Mesothelial cell of epicardium (in vitro differentiated cells): ENCODE data around the gene RASSF6. TPM values are rescaled to one million over a fixed set of nuclear protein-coding genes. Genes with fewer than 3 reads are reported as not detected.

Experiments
- DNase-seq, 2 experiments: peaks; one replicate each; pipeline ENCODE4 v3.0.0; 2021; ENCODE audit warnings: low spot score in 2 of 2; ENCODE audit not compliant: unreplicated experiment in 2 of 2
- H3K27ac Mint-ChIP-seq: 2 replicates; pipeline ENCODE4 v1.8.0; 2021; ENCODE audit warnings: mixed read lengths
- H3K27me3 Mint-ChIP-seq: 2 replicates; pipeline ENCODE4 v1.8.0; 2021; ENCODE audit warnings: low read depth, mixed read lengths
- H3K36me3 Mint-ChIP-seq: 2 replicates; pipeline ENCODE4 v1.8.0; 2021; ENCODE audit warnings: mixed read lengths
- H3K4me1 Mint-ChIP-seq: 2 replicates; pipeline ENCODE4 v1.8.0; 2021; ENCODE audit warnings: mixed read lengths
- H3K4me3 Mint-ChIP-seq: 2 replicates; pipeline ENCODE4 v1.8.0; 2021; ENCODE audit warnings: mild to moderate bottlenecking, moderate library complexity, mixed read lengths
- H3K9me3 Mint-ChIP-seq: 2 replicates; pipeline ENCODE4 v1.8.0; 2021; ENCODE audit warnings: mixed read lengths
- total RNA-seq: library from RNA; stranded (reverse); gene quantifications from 3 replicates; pipeline ENCODE4 v1.2.1, GENCODE V29; 2021
- TF ChIP-seq, protein P1 (sequence below): fragments of 200-600 bp; sonication (generic); IDR thresholded peaks from one replicate; pipeline ENCODE4 v1.5.0; 2021; ENCODE audit warnings: antibody characterized with exemption; ENCODE audit not compliant: unreplicated experiment

The RASSF6 gene
- total RNA-seq, 1 donor from 2014 or later, result 1.8 TPM

DNA sequence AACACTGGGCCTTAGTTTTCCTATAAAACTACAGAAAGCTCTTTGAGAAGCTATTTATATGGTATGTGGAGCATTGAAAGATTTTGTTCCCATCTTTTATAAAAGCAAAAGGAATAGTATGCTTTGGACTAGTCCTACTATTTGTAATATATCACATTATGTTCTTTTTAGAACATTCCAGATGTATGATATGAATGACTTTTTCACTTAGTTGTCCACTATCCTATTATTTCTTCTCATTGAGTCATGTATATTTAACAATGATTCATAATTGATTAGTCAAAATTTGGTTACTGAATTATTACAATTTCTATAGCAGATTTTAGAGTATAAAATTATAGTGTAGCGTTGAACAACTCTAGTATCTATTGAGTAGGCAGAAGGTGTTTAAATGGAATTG, 34.2 kb downstream of the RASSF6 start:
- Mint-ChIP-seq H3K4me3 (no peak overlapping the region), H3K27ac (no peak overlapping the region), H3K36me3 (no peaks in the 10 kb centered on the region), H3K27me3 (no peaks in the 10 kb centered on the region), H3K9me3 (no peaks in the 10 kb centered on the region), H3K4me1 (peaks cover 13% of the 10 kb centered on the region)
- DNase-seq, result no peak
- TF ChIP-seq, protein P1, sequence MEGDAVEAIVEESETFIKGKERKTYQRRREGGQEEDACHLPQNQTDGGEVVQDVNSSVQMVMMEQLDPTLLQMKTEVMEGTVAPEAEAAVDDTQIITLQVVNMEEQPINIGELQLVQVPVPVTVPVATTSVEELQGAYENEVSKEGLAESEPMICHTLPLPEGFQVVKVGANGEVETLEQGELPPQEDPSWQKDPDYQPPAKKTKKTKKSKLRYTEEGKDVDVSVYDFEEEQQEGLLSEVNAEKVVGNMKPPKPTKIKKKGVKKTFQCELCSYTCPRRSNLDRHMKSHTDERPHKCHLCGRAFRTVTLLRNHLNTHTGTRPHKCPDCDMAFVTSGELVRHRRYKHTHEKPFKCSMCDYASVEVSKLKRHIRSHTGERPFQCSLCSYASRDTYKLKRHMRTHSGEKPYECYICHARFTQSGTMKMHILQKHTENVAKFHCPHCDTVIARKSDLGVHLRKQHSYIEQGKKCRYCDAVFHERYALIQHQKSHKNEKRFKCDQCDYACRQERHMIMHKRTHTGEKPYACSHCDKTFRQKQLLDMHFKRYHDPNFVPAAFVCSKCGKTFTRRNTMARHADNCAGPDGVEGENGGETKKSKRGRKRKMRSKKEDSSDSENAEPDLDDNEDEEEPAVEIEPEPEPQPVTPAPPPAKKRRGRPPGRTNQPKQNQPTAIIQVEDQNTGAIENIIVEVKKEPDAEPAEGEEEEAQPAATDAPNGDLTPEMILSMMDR, result no peak

DNA sequence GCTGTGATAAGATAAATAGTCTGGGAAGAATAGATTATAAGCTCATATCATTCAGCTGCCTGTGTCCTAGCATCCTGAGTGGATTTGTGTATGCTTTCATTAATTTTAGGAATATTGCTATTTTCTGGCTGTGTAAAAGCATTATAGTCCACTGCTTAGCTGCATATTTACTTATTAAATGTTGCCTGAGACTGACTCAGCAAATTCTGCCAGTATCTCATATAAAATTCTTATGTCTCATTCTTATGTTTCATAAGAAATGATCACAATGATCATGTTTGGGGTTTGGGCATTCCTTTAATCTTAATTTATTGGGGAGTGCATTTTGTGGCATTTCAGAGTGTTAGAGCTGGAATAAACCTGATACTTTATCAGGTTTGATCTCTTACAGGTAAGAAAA, 34.9 kb downstream of the RASSF6 start:
- Mint-ChIP-seq H3K9me3 (no peaks in the 10 kb centered on the region), H3K27me3 (no peaks in the 10 kb centered on the region), H3K36me3 (no peaks in the 10 kb centered on the region), H3K4me1 (peaks cover 13% of the 10 kb centered on the region), H3K27ac (no peak overlapping the region), H3K4me3 (no peak overlapping the region)
- DNase-seq, result no peak
- TF ChIP-seq, protein P1, result no peak

DNA sequence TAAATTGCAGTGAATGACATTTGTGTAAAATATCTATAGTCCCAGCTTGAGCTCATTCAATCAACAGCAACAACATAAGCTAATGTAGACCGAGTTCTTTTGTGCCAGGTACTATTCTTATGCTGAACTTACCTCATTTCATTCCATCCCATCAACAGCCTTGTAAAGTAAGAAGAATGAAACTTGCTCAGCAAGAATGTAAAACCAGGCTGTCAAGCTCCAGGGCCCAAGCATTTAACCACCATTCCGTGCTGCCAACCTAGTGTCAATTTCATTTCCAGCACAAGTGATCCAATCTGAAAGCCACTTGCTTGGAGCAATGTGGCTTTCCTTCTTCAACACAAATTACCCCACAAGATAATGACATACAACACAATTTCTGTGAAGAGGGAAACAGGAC, 36.6 kb downstream of the RASSF6 start:
- Mint-ChIP-seq H3K27ac (peak overlapping the region; percentile 34), H3K9me3 (peaks cover 3% of the 10 kb centered on the region), H3K4me3 (no peak overlapping the region), H3K36me3 (peaks cover 1% of the 10 kb centered on the region), H3K4me1 (peaks cover 5% of the 10 kb centered on the region), H3K27me3 (no peaks in the 10 kb centered on the region)
- DNase-seq, result no peak
- TF ChIP-seq, protein P1, result no peak

DNA sequence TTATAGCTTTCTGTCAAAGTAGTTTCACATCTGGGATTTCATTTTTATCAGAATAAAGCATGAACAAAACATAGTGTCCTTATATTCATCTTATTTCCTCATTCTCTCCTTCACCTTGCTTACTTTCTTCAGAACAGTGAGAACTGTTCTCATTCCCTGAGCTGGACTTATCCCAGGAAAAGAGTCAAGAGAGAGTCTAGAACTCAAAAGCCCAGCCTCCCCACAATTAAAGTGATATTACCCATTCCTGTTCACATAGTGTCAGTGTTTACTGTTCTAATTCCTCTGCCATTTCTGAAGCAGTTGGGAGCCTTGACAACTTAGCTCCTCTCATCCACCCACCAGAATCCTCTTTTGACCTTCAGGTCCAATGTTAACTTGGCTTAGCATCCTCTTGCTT, 42.9 kb downstream of the RASSF6 start:
- DNase-seq, result no peak
- Mint-ChIP-seq H3K27ac (no peak overlapping the region), H3K9me3 (peaks cover 4% of the 10 kb centered on the region), H3K36me3 (peaks cover 1% of the 10 kb centered on the region), H3K4me1 (peaks cover 7% of the 10 kb centered on the region), H3K27me3 (no peaks in the 10 kb centered on the region), H3K4me3 (no peak overlapping the region)
- TF ChIP-seq, protein P1, result no peak

DNA sequence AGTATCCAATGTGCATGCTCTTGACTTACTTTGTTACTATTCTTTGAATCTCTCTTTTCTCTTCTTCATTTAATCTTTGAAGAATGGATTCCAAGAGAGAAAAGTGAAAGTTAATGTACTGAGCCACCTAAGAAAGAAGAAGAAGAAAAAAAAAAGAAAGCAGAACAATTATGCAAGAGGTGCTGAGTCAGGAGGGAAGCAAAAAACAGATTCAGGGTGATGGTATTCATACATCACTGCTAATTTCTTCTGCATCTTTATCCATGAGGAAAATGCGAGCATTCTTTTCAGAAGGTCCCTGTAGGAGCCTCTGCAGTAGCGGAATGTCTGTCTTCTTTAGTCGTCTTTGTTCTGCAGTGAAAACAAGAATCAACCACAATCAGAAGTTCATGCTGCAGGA, 43.9 kb downstream of the RASSF6 start:
- DNase-seq, result no peak
- TF ChIP-seq, protein P1, result no peak
- H3K4me1 Mint-ChIP-seq, result peaks cover 7% of the 10 kb centered on the region
- no peak overlapping the region for H3K4me3 Mint-ChIP-seq
- H3K9me3 Mint-ChIP-seq, result peaks cover 4% of the 10 kb centered on the region
- peaks cover 1% of the 10 kb centered on the region for H3K36me3 Mint-ChIP-seq
- no peak overlapping the region for H3K27ac Mint-ChIP-seq
- no peaks in the 10 kb centered on the region for H3K27me3 Mint-ChIP-seq

DNA sequence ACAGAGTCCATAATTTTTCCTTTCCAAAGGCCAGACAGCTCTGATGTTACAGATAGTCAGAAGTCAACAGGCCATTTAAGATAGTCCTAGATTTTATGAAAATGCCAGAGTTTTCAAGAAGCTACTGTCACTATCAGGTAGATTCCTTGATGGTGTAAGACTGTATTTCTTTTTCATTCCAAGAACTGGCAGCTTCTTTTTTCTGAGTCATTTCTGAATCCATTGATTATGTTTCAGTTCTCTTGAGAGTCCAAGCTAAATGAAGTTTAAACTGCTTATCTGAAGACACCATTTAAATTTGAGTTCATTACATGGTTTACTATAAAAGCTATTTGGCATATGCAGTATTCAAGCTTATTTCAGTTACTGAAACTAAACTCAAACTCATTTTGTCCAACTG, 44.6 kb downstream of the RASSF6 start:
- TF ChIP-seq, protein P1, result no peak
- Mint-ChIP-seq H3K4me1 (peaks cover 7% of the 10 kb centered on the region), H3K4me3 (no peak overlapping the region), H3K36me3 (peaks cover 1% of the 10 kb centered on the region), H3K27me3 (no peaks in the 10 kb centered on the region), H3K27ac (no peak overlapping the region), H3K9me3 (peaks cover 4% of the 10 kb centered on the region)
- no peak for DNase-seq
